HEK293 (cell line): Measurements from ENCODE around the gene CNFN.

Source experiments
- CTCF ChIA-PET: fragments of 350-600 bp; formaldehyde crosslinking; extraction: SDS; loops from one replicate; lab custom pipeline; 2021; ENCODE audit warnings: antibody characterized with exemption; lab: Yijun Ruan, JAX
- POLR2A ChIA-PET: fragments of 300-600 bp; formaldehyde crosslinking; extraction: SDS; loops from one replicate; lab custom pipeline; 2020; ENCODE audit warnings: antibody characterized with exemption, inconsistent platforms; lab: Yijun Ruan, JAX
- H3K27ac ChIP-seq: fragments of 200-500 bp; sonication (Bioruptor generic); 2 replicates; pipeline ENCODE4 v1.5.1; 2014; ENCODE audit warnings: low read depth, low read length, control low read depth, inconsistent platforms; ENCODE audit errors: extremely low read depth
- H3K36me3 ChIP-seq, 2 experiments: fragments of 200-500 bp in 1 of 2; sonication (Bioruptor generic) in 1 of 2; 1 replicate in 1 of 2; 2 replicates in 1 of 2; pipeline ENCODE4 v1.5.1; 2014 to 2017; ENCODE audit warnings: inconsistent platforms in 2 of 2, low read length in 2 of 2; ENCODE audit not compliant: control insufficient read depth in 2 of 2, insufficient read depth in 1 of 2
- H3K4me1 ChIP-seq: fragments of 200-500 bp; sonication (Bioruptor generic); 2 replicates; pipeline ENCODE4 v1.5.1; 2014; ENCODE audit warnings: mild to moderate bottlenecking, low read length, inconsistent platforms; ENCODE audit not compliant: control insufficient read depth, insufficient read depth
- H3K4me3 ChIP-seq: 2 replicates; pipeline ENCODE4 v1.5.1; 2011; ENCODE audit warnings: low read depth, mild to moderate bottlenecking, control low read depth, low read length, moderate library complexity
- H3K9me3 ChIP-seq: fragments of 200-500 bp; sonication (Bioruptor generic); 2 replicates; pipeline ENCODE4 v1.5.1; 2014; ENCODE audit warnings: low read depth, low read length, inconsistent platforms; ENCODE audit not compliant: control insufficient read depth, insufficient read depth
- BCL11B ChIP-seq: fragments of 450-650 bp; formaldehyde crosslinking; IDR thresholded peaks from 2 replicates; pipeline ENCODE4 v1.5.1; 2016; ENCODE audit warnings: low read depth, missing biosample characterization, missing genetic modification characterization
- KLF16 ChIP-seq: fragments of 450-650 bp; formaldehyde crosslinking; IDR thresholded peaks from 2 replicates; pipeline ENCODE4 v1.5.1; 2017; ENCODE audit warnings: missing biosample characterization, missing genetic modification characterization
- MYNN ChIP-seq: fragments of 450-650 bp; formaldehyde crosslinking; IDR thresholded peaks from 2 replicates; pipeline ENCODE4 v1.5.1; 2016; ENCODE audit warnings: missing biosample characterization, missing genetic modification characterization, borderline replicate concordance
- MZF1 ChIP-seq: fragments of 450-650 bp; formaldehyde crosslinking; IDR thresholded peaks from 2 replicates; pipeline ENCODE4 v1.5.1; 2017; ENCODE audit warnings: missing biosample characterization, missing genetic modification characterization, borderline replicate concordance
- YY2 ChIP-seq: fragments of 450-650 bp; formaldehyde crosslinking; IDR thresholded peaks from 2 replicates; pipeline ENCODE4 v1.5.1; 2016; ENCODE audit warnings: missing biosample characterization, missing genetic modification characterization
- ZBTB1 ChIP-seq: fragments of 450-650 bp; formaldehyde crosslinking; IDR thresholded peaks from 2 replicates; pipeline ENCODE4 v1.5.1; 2016; ENCODE audit warnings: missing biosample characterization, missing genetic modification characterization
- ZNF16 ChIP-seq: fragments of 450-650 bp; formaldehyde crosslinking; IDR thresholded peaks from 2 replicates; pipeline ENCODE4 v1.5.1; 2016; ENCODE audit warnings: low read depth, missing biosample characterization, missing genetic modification characterization
- ZNF24 ChIP-seq: fragments of 450-650 bp; formaldehyde crosslinking; IDR thresholded peaks from 2 replicates; pipeline ENCODE4 v1.5.1; 2016; ENCODE audit warnings: missing biosample characterization, missing genetic modification characterization
- ZNF366 ChIP-seq: fragments of 450-650 bp; formaldehyde crosslinking; conservative IDR thresholded peaks from 2 replicates; pipeline ENCODE4 v1.5.1; 2016; ENCODE audit warnings: missing biosample characterization, missing genetic modification characterization
- ZNF571 ChIP-seq: fragments of 450-650 bp; formaldehyde crosslinking; IDR thresholded peaks from 2 replicates; pipeline ENCODE4 v1.5.0; 2017; ENCODE audit warnings: missing biosample characterization, missing genetic modification characterization
- ZNF610 ChIP-seq: fragments of 450-650 bp; formaldehyde crosslinking; IDR thresholded peaks from 2 replicates; pipeline ENCODE4 v1.5.1; 2016; ENCODE audit warnings: missing biosample characterization, missing genetic modification characterization, borderline replicate concordance
- ZSCAN16 ChIP-seq: fragments of 450-650 bp; formaldehyde crosslinking; IDR thresholded peaks from 2 replicates; pipeline ENCODE4 v1.5.1; 2016; ENCODE audit warnings: missing biosample characterization, missing genetic modification characterization
- TF ChIP-seq, protein P1 (sequence below): fragments of 450-650 bp; formaldehyde crosslinking; IDR thresholded peaks from 2 replicates; pipeline ENCODE4 v1.5.1; 2016; ENCODE audit warnings: missing biosample characterization, missing genetic modification characterization
- TF ChIP-seq, protein P2 (sequence below): fragments of 450-650 bp; formaldehyde crosslinking; optimal IDR thresholded peaks from 2 replicates; pipeline ENCODE3; 2016; ENCODE audit warnings: missing biosample characterization, mild to moderate bottlenecking, missing genetic modification characterization
- TF ChIP-seq, protein P3 (sequence below): fragments of 450-650 bp; formaldehyde crosslinking; IDR thresholded peaks from 2 replicates; pipeline ENCODE4 v1.5.1; 2016; ENCODE audit warnings: missing biosample characterization, missing genetic modification characterization
- TF ChIP-seq, protein P4 (sequence below): fragments of 450-650 bp; formaldehyde crosslinking; IDR thresholded peaks from 2 replicates; pipeline ENCODE4 v1.5.1; 2016; ENCODE audit warnings: missing biosample characterization, missing genetic modification characterization
- TF ChIP-seq, protein P5 (sequence below): fragments of 450-650 bp; formaldehyde crosslinking; IDR thresholded peaks from 2 replicates; pipeline ENCODE4 v1.5.1; 2016; ENCODE audit warnings: missing biosample characterization, missing genetic modification characterization
- TF ChIP-seq, protein P6 (sequence below): fragments of 450-650 bp; formaldehyde crosslinking; IDR thresholded peaks from 2 replicates; pipeline ENCODE4 v1.5.1; 2016; ENCODE audit warnings: missing biosample characterization, missing genetic modification characterization

CNFN gene

DNA sequence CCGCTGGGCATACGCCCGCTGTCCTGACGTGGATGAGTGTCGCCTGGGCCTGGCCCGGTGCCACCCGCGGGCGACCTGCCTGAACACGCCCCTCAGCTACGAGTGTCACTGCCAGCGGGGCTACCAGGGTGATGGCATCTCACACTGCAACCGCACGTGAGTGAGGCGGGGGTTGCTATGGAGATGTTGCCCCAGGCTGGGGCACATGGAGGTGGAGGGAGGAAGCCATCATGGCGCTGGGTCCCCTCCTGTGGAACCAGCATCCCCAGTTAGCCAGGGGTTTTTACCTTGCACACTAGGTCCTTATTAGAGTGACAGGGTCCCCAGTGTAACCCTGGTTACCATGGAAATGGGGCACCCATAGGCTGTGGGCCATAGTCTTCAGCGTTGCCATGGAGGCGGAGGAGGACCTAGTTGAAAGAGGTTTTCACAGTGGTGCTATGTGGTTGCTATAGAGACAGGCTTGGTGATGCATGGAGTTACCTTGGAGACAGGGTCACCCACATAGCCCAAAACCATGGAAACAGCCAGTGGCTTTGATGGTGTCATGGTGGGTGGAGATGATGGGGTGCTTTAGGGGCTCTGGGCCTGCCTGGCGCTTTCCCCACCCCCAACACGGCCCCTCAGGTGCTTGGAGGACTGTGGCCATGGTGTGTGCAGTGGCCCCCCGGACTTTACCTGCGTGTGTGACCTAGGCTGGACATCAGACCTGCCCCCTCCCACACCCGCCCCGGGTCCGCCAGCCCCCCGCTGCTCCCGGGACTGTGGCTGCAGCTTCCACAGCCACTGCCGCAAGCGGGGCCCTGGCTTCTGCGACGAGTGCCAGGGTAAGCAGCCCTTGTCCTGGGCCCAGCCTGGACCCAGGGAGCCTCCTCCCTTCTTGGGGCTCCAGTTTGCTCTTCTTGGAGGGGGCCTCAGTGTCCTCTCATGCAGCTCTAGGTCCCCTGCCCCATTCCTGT lies 37.5 kb downstream of the CNFN start:
- POLR2A ChIA-PET = interaction anchor here (0.8 kb wide), 1 partner anchor 45 kb away, joined by 3 read pairs; no protein-coding TSS in a partner anchor
- Histone ChIP-seq H3K4me3 (no peak overlapping the region), H3K36me3 (peaks cover 38 to 76% of the 10 kb centered on the region in 2 experiments), H3K9me3 (no peaks in the 10 kb centered on the region), H3K4me1 (no peaks in the 10 kb centered on the region), H3K27ac (no peak overlapping the region)
- CTCF ChIA-PET = interaction anchor here (1.2 kb wide), 1 partner anchor 9 kb away, joined by 3 read pairs; no protein-coding TSS in a partner anchor
- TF ChIP-seq ZNF24 (tag by site-specific recombination) = no peak
- TF ChIP-seq MYNN (tag by site-specific recombination) = peak; percentile 70; the same call in 1 of the 2 replicates
- TF ChIP-seq, protein P1, sequence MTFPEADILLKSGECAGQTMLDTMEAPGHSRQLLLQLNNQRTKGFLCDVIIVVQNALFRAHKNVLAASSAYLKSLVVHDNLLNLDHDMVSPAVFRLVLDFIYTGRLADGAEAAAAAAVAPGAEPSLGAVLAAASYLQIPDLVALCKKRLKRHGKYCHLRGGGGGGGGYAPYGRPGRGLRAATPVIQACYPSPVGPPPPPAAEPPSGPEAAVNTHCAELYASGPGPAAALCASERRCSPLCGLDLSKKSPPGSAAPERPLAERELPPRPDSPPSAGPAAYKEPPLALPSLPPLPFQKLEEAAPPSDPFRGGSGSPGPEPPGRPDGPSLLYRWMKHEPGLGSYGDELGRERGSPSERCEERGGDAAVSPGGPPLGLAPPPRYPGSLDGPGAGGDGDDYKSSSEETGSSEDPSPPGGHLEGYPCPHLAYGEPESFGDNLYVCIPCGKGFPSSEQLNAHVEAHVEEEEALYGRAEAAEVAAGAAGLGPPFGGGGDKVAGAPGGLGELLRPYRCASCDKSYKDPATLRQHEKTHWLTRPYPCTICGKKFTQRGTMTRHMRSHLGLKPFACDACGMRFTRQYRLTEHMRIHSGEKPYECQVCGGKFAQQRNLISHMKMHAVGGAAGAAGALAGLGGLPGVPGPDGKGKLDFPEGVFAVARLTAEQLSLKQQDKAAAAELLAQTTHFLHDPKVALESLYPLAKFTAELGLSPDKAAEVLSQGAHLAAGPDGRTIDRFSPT = 0 out of 2 replicates have a peak, but pooled peaks have one; percentile 16
- TF ChIP-seq ZSCAN16 (tag by site-specific recombination) = no peak
- no peak for TF ChIP-seq KLF16 (tag by site-specific recombination)

DNA sequence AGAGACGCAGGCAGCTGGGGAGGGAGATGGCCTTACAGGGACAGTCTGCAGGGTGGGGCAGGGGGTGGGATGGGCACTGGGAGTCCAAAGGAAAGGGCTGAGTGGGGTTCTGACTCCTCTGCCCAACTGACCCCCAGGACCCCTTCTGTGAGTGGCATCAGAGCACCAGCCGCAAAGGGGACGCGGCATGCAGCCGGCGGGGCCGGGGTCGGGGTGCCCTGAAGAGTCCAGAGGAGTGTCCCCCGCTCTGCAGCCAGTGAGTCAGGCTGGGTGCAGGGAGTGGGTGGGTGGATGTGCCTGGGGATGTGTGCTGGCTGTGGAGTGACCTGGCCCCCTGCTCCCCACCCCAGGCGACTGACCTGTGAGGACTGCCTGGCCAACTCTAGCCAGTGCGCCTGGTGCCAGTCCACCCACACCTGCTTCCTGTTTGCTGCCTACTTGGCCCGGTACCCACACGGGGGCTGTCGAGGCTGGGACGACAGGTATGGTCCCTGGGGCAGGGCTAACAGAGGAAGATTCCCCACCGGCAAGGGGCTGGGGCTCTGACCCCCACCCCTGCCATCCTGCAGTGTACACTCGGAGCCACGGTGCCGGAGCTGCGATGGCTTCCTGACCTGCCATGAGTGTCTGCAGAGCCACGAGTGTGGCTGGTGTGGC lies 38.9 kb downstream of the CNFN start:
- Histone ChIP-seq H3K4me3 (no peak overlapping the region), H3K4me1 (no peaks in the 10 kb centered on the region), H3K36me3 (peaks cover 48 to 62% of the 10 kb centered on the region in 2 experiments), H3K9me3 (no peaks in the 10 kb centered on the region), H3K27ac (0 out of 2 replicates have a peak overlapping the region, but pooled peaks have one; percentile 4)
- ChIA-PET POLR2A (interaction anchor here (0.6 kb wide), 1 partner anchor 15 kb away, joined by 3 read pairs; no protein-coding TSS in a partner anchor), CTCF (interaction anchor here (1.2 kb wide), 1 partner anchor 55 kb away, joined by 3 read pairs; no protein-coding TSS in a partner anchor)
- TF ChIP-seq, protein P2, sequence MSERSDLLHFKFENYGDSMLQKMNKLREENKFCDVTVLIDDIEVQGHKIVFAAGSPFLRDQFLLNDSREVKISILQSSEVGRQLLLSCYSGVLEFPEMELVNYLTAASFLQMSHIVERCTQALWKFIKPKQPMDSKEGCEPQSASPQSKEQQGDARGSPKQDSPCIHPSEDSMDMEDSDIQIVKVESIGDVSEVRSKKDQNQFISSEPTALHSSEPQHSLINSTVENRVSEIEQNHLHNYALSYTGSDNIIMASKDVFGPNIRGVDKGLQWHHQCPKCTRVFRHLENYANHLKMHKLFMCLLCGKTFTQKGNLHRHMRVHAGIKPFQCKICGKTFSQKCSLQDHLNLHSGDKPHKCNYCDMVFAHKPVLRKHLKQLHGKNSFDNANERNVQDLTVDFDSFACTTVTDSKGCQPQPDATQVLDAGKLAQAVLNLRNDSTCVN (tag by site-specific recombination) = no peak
- TF ChIP-seq, protein P3, sequence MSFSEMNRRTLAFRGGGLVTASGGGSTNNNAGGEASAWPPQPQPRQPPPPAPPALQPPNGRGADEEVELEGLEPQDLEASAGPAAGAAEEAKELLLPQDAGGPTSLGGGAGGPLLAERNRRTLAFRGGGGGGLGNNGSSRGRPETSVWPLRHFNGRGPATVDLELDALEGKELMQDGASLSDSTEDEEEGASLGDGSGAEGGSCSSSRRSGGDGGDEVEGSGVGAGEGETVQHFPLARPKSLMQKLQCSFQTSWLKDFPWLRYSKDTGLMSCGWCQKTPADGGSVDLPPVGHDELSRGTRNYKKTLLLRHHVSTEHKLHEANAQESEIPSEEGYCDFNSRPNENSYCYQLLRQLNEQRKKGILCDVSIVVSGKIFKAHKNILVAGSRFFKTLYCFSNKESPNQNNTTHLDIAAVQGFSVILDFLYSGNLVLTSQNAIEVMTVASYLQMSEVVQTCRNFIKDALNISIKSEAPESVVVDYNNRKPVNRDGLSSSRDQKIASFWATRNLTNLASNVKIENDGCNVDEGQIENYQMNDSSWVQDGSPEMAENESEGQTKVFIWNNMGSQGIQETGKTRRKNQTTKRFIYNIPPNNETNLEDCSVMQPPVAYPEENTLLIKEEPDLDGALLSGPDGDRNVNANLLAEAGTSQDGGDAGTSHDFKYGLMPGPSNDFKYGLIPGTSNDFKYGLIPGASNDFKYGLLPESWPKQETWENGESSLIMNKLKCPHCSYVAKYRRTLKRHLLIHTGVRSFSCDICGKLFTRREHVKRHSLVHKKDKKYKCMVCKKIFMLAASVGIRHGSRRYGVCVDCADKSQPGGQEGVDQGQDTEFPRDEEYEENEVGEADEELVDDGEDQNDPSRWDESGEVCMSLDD (tag by site-specific recombination) = no peak
- TF ChIP-seq ZNF366 = no peak
- TF ChIP-seq, protein P4, sequence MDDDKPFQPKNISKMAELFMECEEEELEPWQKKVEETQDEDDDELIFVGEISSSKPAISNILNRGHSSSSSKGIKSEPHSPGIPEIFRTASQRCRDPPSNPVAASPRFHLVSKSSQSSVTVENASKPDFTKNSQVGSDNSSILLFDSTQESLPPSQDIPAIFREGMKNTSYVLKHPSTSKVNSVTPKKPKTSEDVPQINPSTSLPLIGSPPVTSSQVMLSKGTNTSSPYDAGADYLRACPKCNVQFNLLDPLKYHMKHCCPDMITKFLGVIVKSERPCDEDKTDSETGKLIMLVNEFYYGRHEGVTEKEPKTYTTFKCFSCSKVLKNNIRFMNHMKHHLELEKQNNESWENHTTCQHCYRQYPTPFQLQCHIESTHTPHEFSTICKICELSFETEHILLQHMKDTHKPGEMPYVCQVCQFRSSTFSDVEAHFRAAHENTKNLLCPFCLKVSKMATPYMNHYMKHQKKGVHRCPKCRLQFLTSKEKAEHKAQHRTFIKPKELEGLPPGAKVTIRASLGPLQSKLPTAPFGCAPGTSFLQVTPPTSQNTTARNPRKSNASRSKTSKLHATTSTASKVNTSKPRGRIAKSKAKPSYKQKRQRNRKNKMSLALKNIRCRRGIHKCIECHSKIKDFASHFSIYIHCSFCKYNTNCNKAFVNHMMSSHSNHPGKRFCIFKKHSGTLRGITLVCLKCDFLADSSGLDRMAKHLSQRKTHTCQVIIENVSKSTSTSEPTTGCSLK (tag by site-specific recombination) = no peak
- TF ChIP-seq, protein P5, sequence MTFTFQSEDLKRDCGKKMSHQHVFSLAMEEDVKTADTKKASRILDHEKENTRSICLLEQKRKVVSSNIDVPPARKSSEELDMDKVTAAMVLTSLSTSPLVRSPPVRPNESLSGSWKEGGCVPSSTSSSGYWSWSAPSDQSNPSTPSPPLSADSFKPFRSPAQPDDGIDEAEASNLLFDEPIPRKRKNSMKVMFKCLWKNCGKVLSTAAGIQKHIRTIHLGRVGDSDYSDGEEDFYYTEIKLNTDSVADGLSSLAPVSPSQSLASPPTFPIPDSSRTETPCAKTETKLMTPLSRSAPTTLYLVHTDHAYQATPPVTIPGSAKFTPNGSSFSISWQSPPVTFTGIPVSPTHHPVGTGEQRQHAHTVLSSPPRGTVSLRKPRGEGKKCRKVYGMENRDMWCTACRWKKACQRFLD (tag by site-specific recombination) = no peak
- no peak for TF ChIP-seq ZNF16
- TF ChIP-seq, protein P6, sequence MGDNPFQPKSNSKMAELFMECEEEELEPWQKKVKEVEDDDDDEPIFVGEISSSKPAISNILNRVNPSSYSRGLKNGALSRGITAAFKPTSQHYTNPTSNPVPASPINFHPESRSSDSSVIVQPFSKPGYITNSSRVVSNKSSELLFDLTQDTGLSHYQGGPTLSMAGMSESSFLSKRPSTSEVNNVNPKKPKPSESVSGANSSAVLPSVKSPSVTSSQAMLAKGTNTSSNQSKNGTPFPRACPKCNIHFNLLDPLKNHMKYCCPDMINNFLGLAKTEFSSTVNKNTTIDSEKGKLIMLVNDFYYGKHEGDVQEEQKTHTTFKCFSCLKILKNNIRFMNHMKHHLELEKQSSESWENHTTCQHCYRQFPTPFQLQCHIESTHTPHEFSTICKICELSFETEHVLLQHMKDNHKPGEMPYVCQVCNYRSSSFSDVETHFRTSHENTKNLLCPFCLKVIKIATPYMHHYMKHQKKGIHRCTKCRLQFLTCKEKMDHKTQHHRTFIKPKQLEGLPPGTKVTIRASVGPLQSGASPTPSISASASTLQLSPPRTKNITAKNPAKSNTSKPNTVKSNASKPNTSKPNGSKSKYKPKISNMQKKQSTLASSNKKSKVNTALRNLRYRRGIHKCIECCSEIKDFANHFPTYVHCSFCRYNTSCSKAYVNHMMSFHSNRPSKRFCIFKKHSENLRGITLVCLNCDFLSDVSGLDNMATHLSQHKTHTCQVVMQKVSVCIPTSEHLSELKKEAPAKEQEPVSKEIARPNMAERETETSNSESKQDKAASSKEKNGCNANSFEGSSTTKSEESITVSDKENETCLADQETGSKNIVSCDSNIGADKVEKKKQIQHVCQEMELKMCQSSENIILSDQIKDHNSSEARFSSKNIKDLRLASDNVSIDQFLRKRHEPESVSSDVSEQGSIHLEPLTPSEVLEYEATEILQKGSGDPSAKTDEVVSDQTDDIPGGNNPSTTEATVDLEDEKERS (tag by site-specific recombination) = no peak
- TF ChIP-seq ZNF571 (tag by site-specific recombination) = no peak
- TF ChIP-seq BCL11B (tag by site-specific recombination) = no peak
- no peak for TF ChIP-seq ZBTB1 (tag by site-specific recombination)
- TF ChIP-seq YY2 = no peak
- TF ChIP-seq MZF1 (tag by site-specific recombination) = no peak
- TF ChIP-seq ZNF610 = no peak
